ENCODE measurements around the gene FAM171A2.

Gene FAM171A2

GRCh38 chr17:44361292-44362260 is 2.1 kb downstream of the FAM171A2 start:
- DNase-seq (ENCODE audit: low read depth in 2 of 2): no peak

DNA sequence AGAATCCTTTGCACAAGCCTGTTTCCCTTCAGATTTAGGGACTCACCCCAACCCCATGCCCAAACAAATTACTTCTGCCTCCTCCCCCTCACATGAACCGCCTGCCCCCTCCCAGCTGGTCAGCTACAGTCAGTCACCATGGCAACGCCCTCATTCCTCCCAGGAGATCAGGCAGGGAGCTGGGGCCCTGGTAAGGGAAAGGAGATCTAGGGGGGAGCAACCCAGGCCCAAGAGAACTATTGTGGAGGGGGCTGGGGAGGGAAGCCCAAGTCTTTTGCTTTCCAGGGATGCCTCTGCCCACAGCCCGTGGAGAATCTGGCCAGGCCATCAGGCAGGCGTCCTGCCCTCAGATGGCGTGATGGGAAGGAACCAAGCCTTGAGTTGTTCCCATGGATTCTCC is 2.8 kb downstream of the FAM171A2 start:
- no peak for DNase-seq (ENCODE audit: low read depth in 2 of 2)

DNA sequence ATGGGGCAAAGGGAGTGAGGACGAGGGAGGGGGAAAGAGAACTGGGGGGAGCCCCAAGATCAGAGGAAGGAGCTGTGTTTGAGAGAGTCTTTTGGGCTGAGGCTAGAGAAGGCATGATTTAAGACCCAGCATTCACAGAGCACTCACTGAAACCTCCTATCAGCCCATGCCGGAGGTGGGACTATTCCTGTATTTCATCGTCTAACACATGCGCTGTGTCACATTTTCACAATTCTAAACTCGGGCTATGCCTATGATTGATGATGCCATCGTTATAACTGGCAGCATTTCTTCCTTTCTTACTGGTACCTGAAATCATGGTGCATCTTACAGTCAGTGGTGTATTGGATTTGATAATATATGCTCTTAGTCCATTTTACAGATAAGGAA is 3.5 kb downstream of the FAM171A2 start:
- no peak for DNase-seq (ENCODE audit: low read depth in 2 of 2)

DNA sequence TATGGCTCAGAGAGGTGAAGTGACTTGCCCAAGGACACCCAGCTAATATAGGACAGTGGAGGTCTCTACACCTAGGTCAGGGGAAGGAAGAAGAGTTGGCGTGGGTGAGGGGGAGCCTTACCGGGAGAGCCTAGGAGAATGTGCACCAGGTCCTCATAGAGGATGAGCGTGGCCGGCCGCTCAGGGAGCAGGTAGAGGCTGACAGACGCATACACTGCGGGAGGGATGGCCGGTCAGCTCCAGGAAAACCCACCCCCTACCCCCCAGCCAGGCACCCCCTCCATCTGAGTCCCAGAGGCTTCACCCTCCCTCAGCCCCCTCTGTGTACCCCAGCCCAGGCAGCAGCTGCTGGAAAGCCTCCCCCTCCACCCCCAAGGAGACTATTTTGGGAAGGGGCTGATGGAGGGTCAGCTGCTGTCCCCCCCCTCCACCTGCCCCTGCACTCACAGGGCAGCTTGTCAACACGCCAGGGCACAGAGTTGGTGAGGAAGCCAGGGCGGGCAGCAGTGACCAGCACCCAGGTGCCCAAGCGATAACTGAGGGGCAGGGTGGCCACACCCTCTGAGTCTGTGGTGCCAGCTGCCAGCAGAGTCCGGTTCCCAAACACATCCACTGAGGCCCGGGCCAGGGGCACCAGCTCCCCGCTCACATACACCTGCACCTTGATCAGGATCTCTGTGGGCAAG is 4.1 kb downstream of the FAM171A2 start:
- DNase-seq (ENCODE audit: low read depth in 2 of 2): no peak

DNA sequence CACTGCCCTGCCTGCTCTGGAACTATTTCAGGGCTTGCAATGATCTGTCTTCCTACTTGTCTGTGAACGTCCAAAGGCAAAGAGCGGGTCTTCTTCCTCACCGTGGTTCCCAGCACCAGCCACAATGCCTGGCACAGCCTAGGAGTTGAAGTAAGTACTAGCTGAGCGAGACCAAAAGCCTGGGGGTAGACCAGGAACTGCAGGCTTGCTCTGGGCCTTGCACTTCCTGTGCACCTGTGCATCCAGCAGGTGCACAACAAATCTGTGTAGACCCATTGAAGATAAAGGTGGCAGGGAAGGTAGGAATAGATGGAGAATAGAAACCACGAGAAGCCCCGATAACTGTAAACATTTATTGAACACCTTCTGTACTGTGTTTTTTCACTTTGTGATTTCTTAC is 4.6 kb downstream of the FAM171A2 start:
- no peak for DNase-seq (ENCODE audit: low read depth in 2 of 2)

- no peak for DNase-seq (ENCODE audit: low read depth in 2 of 2)
These were observed 5.6 kb downstream of the FAM171A2 start for GRCh38 chr17:44358066-44358465.

- DNase-seq (ENCODE audit: low read depth in 2 of 2): no peak
These were observed 7.4 kb downstream of the FAM171A2 start for GRCh38 chr17:44356241-44356640.

GRCh38 chr17:44355642-44356099 is 8.0 kb downstream of the FAM171A2 start:
- DNase-seq (ENCODE audit: low read depth in 2 of 2): no peak

- DNase-seq (ENCODE audit: low read depth in 2 of 2): no peak
These were observed 8.8 kb downstream of the FAM171A2 start for GRCh38 chr17:44354582-44355561.

- DNase-seq (ENCODE audit: low read depth in 2 of 2): no peak
These were observed 9.9 kb downstream of the FAM171A2 start for GRCh38 chr17:44353672-44354331.

DNA sequence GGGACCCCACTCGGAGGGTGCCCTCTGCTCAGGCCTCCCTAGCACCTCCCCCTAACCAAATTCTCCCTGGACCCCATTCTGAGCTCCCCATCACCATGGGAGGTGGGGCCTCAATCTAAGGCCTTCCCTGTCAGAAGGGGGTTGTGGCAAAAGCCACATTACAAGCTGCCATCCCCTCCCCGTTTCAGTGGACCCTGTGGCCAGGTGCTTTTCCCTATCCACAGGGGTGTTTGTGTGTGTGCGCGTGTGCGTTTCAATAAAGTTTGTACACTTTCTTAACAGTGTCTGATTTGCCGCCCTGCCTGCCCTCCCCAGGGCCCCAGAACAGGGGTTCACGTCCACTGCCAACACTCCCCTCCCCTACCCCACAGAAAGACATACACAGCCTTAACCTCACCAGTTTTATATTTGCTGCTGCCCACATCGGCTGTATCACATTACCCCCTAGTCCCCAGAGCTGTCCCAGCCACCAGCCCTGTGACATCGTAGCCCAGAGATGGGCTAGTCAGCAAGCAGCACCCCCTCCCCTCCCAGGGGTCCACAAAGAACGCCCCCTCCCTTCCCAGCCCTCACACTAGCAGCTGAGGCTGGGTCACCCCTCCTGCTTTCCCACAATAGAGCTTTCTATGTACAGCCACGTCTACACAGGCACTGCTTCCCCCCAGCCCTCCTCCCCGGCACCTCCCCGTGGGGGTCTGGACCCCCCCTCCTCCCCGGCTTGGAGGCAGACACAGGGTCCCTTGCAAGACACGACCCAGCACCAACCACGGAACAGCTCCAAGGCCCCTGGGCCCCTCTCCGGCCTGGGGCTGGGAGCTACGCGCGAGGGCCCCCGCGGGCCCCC is 10.6 kb downstream of the FAM171A2 start:
- no peak for DNase-seq (ENCODE audit: low read depth in 2 of 2)

DNA sequence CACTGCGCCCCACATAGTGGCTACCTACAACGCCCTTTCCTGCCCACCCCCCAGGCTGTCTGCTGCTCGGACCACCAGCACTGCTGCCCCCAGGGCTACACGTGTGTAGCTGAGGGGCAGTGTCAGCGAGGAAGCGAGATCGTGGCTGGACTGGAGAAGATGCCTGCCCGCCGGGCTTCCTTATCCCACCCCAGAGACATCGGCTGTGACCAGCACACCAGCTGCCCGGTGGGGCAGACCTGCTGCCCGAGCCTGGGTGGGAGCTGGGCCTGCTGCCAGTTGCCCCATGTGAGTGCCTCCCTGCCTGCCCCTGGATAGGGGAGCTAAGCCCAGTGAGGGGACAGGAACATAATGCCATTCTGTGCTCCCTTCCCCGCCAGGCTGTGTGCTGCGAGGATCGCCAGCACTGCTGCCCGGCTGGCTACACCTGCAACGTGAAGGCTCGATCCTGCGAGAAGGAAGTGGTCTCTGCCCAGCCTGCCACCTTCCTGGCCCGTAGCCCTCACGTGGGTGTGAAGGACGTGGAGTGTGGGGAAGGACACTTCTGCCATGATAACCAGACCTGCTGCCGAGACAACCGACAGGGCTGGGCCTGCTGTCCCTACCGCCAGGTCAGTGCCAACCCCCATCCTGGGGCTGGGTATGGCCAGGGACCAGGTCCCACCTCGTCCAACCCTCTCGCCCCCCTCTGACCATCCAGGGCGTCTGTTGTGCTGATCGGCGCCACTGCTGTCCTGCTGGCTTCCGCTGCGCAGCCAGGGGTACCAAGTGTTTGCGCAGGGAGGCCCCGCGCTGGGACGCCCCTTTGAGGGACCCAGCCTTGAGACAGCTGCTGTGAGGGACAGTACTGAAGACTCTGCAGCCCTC is 11.5 kb downstream of the FAM171A2 start:
- no peak for DNase-seq (ENCODE audit: low read depth in 2 of 2)

- DNase-seq (ENCODE audit: low read depth in 2 of 2): no peak
These were observed 12.2 kb downstream of the FAM171A2 start for GRCh38 chr17:44351464-44351863.

DNA sequence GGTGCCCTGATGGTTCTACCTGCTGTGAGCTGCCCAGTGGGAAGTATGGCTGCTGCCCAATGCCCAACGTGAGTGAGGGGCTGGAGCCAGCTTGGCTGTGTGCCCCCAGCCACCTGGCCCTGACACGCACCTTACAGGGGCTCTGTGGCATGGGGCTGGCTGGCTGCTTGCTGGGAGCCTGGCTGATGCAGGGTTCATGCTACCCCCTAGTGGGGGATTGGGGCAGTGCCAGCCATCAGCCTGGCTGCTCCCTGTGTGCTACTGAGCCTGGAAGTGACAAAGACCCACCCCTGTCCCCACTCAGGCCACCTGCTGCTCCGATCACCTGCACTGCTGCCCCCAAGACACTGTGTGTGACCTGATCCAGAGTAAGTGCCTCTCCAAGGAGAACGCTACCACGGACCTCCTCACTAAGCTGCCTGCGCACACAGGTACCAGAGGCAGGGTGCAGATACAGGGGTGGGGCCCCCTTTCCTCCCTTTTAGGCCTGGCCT is 12.9 kb downstream of the FAM171A2 start:
- peak; percentile 42 to 50 for DNase-seq (ENCODE audit: low read depth in 2 of 2)

DNA sequence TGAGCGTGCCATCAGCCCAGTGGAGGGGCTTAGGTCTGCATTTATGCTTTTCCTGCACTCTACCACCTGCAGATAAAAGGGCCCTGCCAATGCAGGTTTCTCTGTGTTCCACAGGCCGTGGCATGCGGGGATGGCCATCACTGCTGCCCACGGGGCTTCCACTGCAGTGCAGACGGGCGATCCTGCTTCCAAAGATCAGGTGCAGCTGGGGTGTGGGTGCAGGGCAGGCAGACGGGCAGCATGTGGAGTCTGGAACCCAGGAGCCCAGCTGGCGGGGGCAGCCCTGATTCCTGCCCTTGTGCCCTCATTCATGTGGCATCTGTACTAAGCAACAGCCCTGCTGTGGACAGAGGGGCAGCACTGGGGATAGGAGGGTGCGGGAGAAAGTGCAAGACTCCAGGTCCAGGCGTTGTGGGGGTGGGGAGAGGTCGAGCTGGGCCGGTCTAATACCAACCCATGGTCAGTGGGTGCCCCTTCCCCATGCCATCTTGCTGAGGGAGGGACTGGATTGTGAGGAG is 14.0 kb downstream of the FAM171A2 start:
- no peak for DNase-seq (ENCODE audit: low read depth in 2 of 2)

- DNase-seq (ENCODE audit: low read depth in 2 of 2): no peak
These were observed 14.7 kb downstream of the FAM171A2 start for GRCh38 chr17:44348988-44349364.

DNA sequence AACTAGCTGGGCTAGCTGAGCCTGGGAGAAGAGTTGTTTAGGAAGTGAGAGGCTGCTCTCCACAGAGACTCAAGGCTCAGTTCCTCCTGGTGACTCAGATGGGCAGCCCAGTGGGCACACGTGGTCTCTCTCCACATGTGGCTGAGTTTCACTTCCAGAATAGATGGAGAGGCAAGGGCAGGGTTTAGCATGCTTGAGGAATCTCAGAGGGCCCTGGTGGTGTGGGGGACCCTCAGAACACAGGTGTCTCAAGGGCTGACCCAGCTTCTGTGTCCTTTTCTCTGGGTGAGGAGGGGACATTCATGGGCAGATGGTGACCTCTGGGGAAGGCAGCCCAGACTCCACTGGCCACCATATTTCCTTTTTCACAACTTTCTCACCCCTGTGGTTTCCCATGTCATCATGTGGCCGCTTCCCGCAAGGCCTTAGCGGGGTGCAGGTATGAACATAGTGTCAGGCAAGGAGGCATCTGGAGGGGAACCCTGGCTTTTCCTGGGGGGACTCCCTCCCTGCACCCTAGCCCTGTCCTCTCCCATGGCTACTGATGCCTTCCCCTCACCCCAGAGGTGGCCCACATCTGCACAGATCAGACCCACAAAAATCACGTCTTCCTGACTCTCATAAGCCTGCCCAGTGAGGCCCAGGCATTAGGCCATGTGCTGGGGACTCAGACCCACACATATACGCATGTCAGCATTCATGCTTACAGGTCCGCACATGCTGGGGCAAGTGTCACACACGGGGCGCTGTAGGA is 15.2 kb downstream of the FAM171A2 start:
- DNase-seq (ENCODE audit: low read depth in 2 of 2): no peak
